Thyroid gland (tissue), 4 donors: ENCODE data around the gene NNMT. TPM values are rescaled to one million over a fixed set of nuclear protein-coding genes. Genes with fewer than 3 reads are reported as not detected.

Source experiments
- DNase-seq, 2 donors: peaks; one replicate each; pipeline ENCODE4 v3.0.0-alpha.2; 2019
- H3K27ac ChIP-seq, 3 donors: fragments of 200-600 bp; sonication (generic); 1 replicate in 2 of 3; 2 replicates in 1 of 3; pipeline ENCODE4 v1.5.1; 2016 to 2019; ENCODE audit warnings: mild to moderate bottlenecking in 1 of 3, moderate library complexity in 1 of 3
- H3K27me3 ChIP-seq: fragments of 200-600 bp; sonication (generic); one replicate; pipeline ENCODE4 v1.5.1; 2019
- H3K36me3 ChIP-seq, 2 donors: fragments of 200-600 bp; sonication (generic); one replicate each; pipeline ENCODE4 v1.5.1; 2016 to 2019
- H3K4me1 ChIP-seq, 2 donors: fragments of 200-600 bp; sonication (generic); one replicate each; pipeline ENCODE4 v1.5.1; 2017 to 2019
- H3K4me3 ChIP-seq, 3 donors: fragments of 200-600 bp; sonication (generic); replicated peaks in 1 of 3; 1 replicate in 2 of 3; 2 replicates in 1 of 3; pipeline ENCODE4 v1.5.1; 2016; ENCODE audit warnings: mild to moderate bottlenecking in 1 of 3
- H3K9me3 ChIP-seq: fragments of 200-600 bp; sonication (generic); one replicate; pipeline ENCODE4 v1.5.1; 2017
- POLR2A ChIP-seq, 2 donors: fragments of 450-650 bp; IDR thresholded peaks; one replicate each; pipeline ENCODE4 v1.6.1; 2017; ENCODE audit warnings: antibody characterized with exemption in 2 of 2, mild to moderate bottlenecking in 2 of 2, moderate library complexity in 1 of 2
- WGBS, 2 donors: methylation state at CpG; one replicate each; pipeline ENCODE4 v1.1.5; 2017; 5-methylcytosine and 5-hydroxymethylcytosine counted together
- intact Hi-C: fragments of 100-400 bp; cut with DNase I; formaldehyde crosslinking; loops from one replicate; pipeline ENCODE4 v1.15.1; 2023
- total RNA-seq, 4 donors: library from RNA; depleted of rRNA; stranded (reverse); fragments of >200 nt; gene quantifications; one replicate each; pipeline ENCODE4 v1.2.3, GENCODE V29; 2016
- TF ChIP-seq, protein P1 (sequence below), 6 experiments: fragments of 200-600 bp in 3 of 6; fragments of 450-650 bp in 3 of 6; sonication (generic) in 3 of 6; IDR thresholded peaks; one replicate each; pipeline ENCODE4 v1.5.1; 2016 to 2019; ENCODE audit warnings: antibody characterized with exemption in 6 of 6, mild to moderate bottlenecking in 2 of 6, inconsistent platforms in 1 of 6, moderate library complexity in 1 of 6

Gene NNMT
- total RNA-seq, 4 donors from 2014 or later: 78.1 to 459 (median 185) TPM

DNA sequence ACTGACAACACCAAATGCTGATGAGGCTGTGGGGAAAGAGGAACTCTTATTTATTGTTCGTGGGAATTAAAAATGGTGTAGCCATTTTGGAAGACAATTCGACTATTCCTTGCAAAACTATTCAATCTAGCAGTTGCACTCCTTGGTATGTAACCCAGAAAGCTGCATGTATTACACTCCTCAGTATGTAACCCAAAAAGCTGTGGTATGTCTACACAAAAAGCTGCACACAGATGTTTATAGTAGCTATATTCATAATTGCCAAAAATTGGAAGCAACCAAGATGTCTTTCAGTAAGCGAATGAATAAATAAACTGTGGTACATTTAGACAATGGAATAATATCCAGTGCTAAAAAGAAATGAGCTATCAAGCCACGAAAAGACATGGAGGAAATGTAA lies 4.9 kb downstream of the NNMT start:
- TF ChIP-seq POLR2A (IDR thresholded peaks at IDR 0.05): no peak
- TF ChIP-seq, protein P1, sequence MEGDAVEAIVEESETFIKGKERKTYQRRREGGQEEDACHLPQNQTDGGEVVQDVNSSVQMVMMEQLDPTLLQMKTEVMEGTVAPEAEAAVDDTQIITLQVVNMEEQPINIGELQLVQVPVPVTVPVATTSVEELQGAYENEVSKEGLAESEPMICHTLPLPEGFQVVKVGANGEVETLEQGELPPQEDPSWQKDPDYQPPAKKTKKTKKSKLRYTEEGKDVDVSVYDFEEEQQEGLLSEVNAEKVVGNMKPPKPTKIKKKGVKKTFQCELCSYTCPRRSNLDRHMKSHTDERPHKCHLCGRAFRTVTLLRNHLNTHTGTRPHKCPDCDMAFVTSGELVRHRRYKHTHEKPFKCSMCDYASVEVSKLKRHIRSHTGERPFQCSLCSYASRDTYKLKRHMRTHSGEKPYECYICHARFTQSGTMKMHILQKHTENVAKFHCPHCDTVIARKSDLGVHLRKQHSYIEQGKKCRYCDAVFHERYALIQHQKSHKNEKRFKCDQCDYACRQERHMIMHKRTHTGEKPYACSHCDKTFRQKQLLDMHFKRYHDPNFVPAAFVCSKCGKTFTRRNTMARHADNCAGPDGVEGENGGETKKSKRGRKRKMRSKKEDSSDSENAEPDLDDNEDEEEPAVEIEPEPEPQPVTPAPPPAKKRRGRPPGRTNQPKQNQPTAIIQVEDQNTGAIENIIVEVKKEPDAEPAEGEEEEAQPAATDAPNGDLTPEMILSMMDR (IDR thresholded peaks at IDR 0.05): no peak
- Histone ChIP-seq H3K27ac (no peak overlapping the region), H3K4me1 (no peaks in the 10 kb centered on the region), H3K4me3 (peak overlapping the region in 1 of 3 donors; percentile 16), H3K27me3 (no peaks in the 10 kb centered on the region), H3K36me3 (peaks cover 4 to 13% of the 10 kb centered on the region in 2 donors), H3K9me3 (no peaks in the 10 kb centered on the region)
- DNase-seq: no peak
- 89 to 91% methylated on average over 4 of the region's 4 CpGs for WGBS, 2 donors
- intact Hi-C loops: no loop called here

DNA sequence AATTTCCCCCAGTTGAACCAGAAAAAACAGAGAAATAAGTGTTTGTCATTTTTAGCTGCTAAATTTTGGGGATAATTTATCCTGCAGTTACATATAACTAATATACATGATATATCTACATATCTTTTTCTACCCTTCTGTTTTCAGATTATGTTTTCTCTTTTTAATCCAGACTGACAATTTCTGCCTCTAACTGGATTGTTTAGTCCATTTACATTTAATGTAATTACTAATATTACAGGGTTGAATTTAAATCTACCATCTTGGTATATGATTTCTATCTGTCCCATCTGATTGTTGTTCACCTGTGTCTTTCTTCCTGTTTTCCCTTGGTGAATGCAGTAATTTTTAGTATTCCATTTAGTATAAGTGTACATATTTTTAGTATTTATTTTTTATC lies 5.7 kb downstream of the NNMT start:
- H3K9me3 ChIP-seq: no peaks in the 10 kb centered on the region
- no peak overlapping the region for H3K27ac ChIP-seq
- no peak overlapping the region for H3K4me3 ChIP-seq
- no peaks in the 10 kb centered on the region for H3K27me3 ChIP-seq
- no peak for DNase-seq
- no peaks in the 10 kb centered on the region for H3K4me1 ChIP-seq
- H3K36me3 ChIP-seq: peaks cover 4 to 13% of the 10 kb centered on the region in 2 donors
- TF ChIP-seq, protein P1 (IDR thresholded peaks at IDR 0.05): no peak
- no peak for TF ChIP-seq POLR2A (IDR thresholded peaks at IDR 0.05)
- intact Hi-C loops: no loop called here

DNA sequence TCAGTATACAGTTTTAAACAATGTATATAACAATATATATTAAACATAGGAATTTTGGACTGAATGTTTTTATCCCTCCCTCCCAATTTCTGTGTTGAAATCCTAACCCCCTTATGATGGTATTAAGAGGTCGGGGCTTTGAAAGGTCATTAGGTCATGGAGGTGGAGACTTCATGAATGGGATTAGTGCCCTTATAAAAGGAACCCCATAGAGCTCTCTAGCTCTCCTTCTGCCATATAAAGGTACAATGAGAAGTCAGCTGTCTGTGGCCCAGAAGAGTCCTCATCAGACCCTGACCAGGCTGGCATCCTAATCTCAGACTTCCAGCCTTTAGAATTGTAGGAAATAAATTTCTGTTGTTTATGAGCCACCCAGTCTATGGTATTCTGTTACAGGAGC lies 6.5 kb downstream of the NNMT start:
- H3K9me3 ChIP-seq: no peaks in the 10 kb centered on the region
- H3K4me1 ChIP-seq: no peaks in the 10 kb centered on the region
- peaks cover 4 to 13% of the 10 kb centered on the region in 2 donors for H3K36me3 ChIP-seq
- 46 to 58% methylated on average over 1 of the region's 1 CpG for WGBS, 2 donors
- H3K4me3 ChIP-seq: no peak overlapping the region
- no peak overlapping the region for H3K27ac ChIP-seq
- no peak for TF ChIP-seq POLR2A (IDR thresholded peaks at IDR 0.05)
- TF ChIP-seq, protein P1 (IDR thresholded peaks at IDR 0.05): no peak
- DNase-seq: no peak
- no peaks in the 10 kb centered on the region for H3K27me3 ChIP-seq
- intact Hi-C loops: no loop called here

DNA sequence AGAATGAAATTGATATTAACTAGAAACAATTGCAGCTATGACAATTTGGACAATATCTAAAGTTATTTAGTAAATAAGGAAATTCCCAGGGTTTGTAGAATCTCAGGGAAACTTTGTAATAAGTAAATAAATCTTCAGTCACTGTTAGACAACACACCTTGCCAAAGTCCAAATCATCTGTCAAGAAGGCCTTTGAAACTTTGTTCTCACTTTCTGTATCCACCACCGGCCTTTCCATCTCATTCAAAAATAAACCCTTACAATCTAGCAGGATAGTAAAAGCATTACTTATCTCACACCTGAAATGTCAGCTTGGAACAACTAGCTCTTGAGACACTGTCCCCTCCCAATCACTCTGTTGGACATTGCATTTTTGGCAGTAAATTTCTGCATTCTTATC lies 7.9 kb downstream of the NNMT start:
- no peak for DNase-seq
- H3K27me3 ChIP-seq: no peaks in the 10 kb centered on the region
- peaks cover 0 to 6% of the 10 kb centered on the region in 2 donors for H3K36me3 ChIP-seq
- TF ChIP-seq, protein P1 (IDR thresholded peaks at IDR 0.05): no peak
- no peak for TF ChIP-seq POLR2A (IDR thresholded peaks at IDR 0.05)
- H3K27ac ChIP-seq: no peak overlapping the region
- intact Hi-C loops: no loop called here
- no peaks in the 10 kb centered on the region for H3K9me3 ChIP-seq
- peaks cover 0 to 14% of the 10 kb centered on the region in 2 donors for H3K4me1 ChIP-seq
- 81 to 83% methylated on average over 1 of the region's 1 CpG for WGBS, 2 donors
- H3K4me3 ChIP-seq: no peak overlapping the region

DNA sequence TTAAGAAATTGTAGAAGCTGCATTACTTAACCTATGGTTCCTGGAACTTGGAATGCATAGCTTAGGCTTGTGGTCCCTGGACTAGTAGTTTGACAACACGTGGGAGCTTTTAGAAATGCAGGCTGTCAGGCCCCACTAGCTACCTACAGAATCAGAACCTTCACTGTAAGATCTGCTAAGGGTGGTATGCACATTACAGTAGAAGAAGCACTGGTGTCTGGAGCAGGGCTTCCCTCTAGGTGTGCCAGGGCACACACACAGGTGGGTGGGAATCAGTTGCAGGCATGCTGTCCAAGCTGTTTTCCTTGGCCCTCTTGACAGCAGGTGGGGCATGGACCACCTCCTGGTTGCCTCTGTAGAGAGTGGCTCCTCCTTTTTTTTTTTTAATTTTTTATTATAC lies 8.8 kb downstream of the NNMT start:
- Histone ChIP-seq H3K4me1 (peaks cover 0 to 15% of the 10 kb centered on the region in 2 donors), H3K27ac (no peak overlapping the region), H3K27me3 (no peaks in the 10 kb centered on the region), H3K9me3 (no peaks in the 10 kb centered on the region), H3K4me3 (no peak overlapping the region), H3K36me3 (peaks cover 0 to 6% of the 10 kb centered on the region in 2 donors)
- WGBS, 2 donors: 55 to 69% methylated on average over 1 of the region's 1 CpG
- TF ChIP-seq, protein P1 (IDR thresholded peaks at IDR 0.05): no peak
- no peak for TF ChIP-seq POLR2A (IDR thresholded peaks at IDR 0.05)
- intact Hi-C loops: no loop called here
- no peak for DNase-seq
